Esophagus (tissue), 2 donors: ENCODE measurements around the gene ATP2B2. TPM values are rescaled to one million over a fixed set of nuclear protein-coding genes. Genes with fewer than 3 reads are reported as not detected.

Experiments
- H3K27ac ChIP-seq, 2 donors: one replicate each; pipeline ENCODE4 v1.5.1; 2013; ENCODE audit warnings: low read depth in 2 of 2, mild to moderate bottlenecking in 2 of 2, inconsistent platforms in 1 of 2, low read length in 1 of 2, moderate library complexity in 1 of 2
- H3K27me3 ChIP-seq, 2 donors: one replicate each; pipeline ENCODE4 v1.6.1; 2013; ENCODE audit warnings: low read length in 2 of 2, control low read depth in 1 of 2, mild to moderate bottlenecking in 1 of 2; ENCODE audit not compliant: insufficient read depth in 2 of 2, control insufficient read depth in 1 of 2
- H3K36me3 ChIP-seq, 2 donors: one replicate each; pipeline ENCODE4 v1.6.1; 2013; ENCODE audit warnings: low read length in 1 of 2; ENCODE audit not compliant: control insufficient read depth in 2 of 2, insufficient read depth in 2 of 2
- H3K4me1 ChIP-seq, 2 donors: one replicate each; pipeline ENCODE4 v1.6.1; 2013; ENCODE audit warnings: low read length in 1 of 2; ENCODE audit not compliant: control insufficient read depth in 2 of 2, insufficient read depth in 2 of 2
- H3K4me3 ChIP-seq, 2 donors: one replicate each; pipeline ENCODE4 v1.5.1; 2013; ENCODE audit warnings: low read length in 2 of 2, mild to moderate bottlenecking in 2 of 2, low read depth in 1 of 2, moderate library complexity in 1 of 2
- H3K9me3 ChIP-seq, 2 donors: one replicate each; pipeline ENCODE4 v1.6.1; 2013; ENCODE audit warnings: mild to moderate bottlenecking in 2 of 2, low read depth in 1 of 2, low read length in 1 of 2, moderate library complexity in 1 of 2; ENCODE audit not compliant: control insufficient read depth in 2 of 2, insufficient read depth in 1 of 2
- WGBS, 2 donors: extraction: QIAGEN DNeasy Blood & Tissue Kit; methylation state at CpG; one replicate each; pipeline ENCODE4 v1.1.7; 2013; 5-methylcytosine and 5-hydroxymethylcytosine counted together
- polyA plus RNA-seq, 2 donors: library from polyadenylated mRNA; stranded (reverse); fragments of 200-250 nt; gene quantifications; one replicate each; pipeline ENCODE4 v1.2.3, GENCODE V29; 2013
- donor health status: healthy with polysubstance abuse.
- donor health status: Bipolar disorder and iron deficiency.

ATP2B2 gene
- polyA plus RNA-seq, 2 donors = 0.06 to 0.08 TPM

GRCh38 chr3:10479311-10479710 lies 26.1 kb downstream of the ATP2B2 start:
- WGBS, 2 donors = 72 to 74% methylated on average over 2 of the region's 2 CpGs
- Histone ChIP-seq H3K36me3 (no peaks in the 10 kb centered on the region), H3K27ac (no peak overlapping the region), H3K9me3 (no peaks in the 10 kb centered on the region), H3K27me3 (no peaks in the 10 kb centered on the region), H3K4me3 (no peak overlapping the region), H3K4me1 (peaks cover 0 to 4% of the 10 kb centered on the region in 2 donors)

- Histone ChIP-seq H3K4me3 (no peak overlapping the region), H3K36me3 (no peaks in the 10 kb centered on the region), H3K27ac (no peak overlapping the region), H3K27me3 (peaks cover 0 to 4% of the 10 kb centered on the region in 2 donors), H3K4me1 (no peaks in the 10 kb centered on the region), H3K9me3 (peaks cover 0 to 3% of the 10 kb centered on the region in 2 donors)
- WGBS, 2 donors = 73 to 82% methylated on average over 3 of the region's 3 CpGs
Observed at GRCh38 chr3:10475983-10476382, 29.4 kb downstream of the ATP2B2 start.

- no peak overlapping the region for H3K27ac ChIP-seq
- no peak overlapping the region for H3K4me3 ChIP-seq
- 60 to 69% methylated on average over 9 of the region's 9 CpGs for WGBS, 2 donors
- H3K27me3 ChIP-seq = peaks cover 0 to 4% of the 10 kb centered on the region in 2 donors
- H3K4me1 ChIP-seq = no peaks in the 10 kb centered on the region
- peaks cover 0 to 3% of the 10 kb centered on the region in 2 donors for H3K9me3 ChIP-seq
- H3K36me3 ChIP-seq = no peaks in the 10 kb centered on the region
Observed at GRCh38 chr3:10474847-10475246, 30.5 kb downstream of the ATP2B2 start.

GRCh38 chr3:10474275-10474646 lies 31.1 kb downstream of the ATP2B2 start:
- peaks cover 0 to 3% of the 10 kb centered on the region in 2 donors for H3K9me3 ChIP-seq
- H3K36me3 ChIP-seq = no peaks in the 10 kb centered on the region
- no peaks in the 10 kb centered on the region for H3K4me1 ChIP-seq
- 67 to 72% methylated on average over 5 of the region's 5 CpGs for WGBS, 2 donors
- H3K27me3 ChIP-seq = peaks cover 0 to 4% of the 10 kb centered on the region in 2 donors
- no peak overlapping the region for H3K4me3 ChIP-seq
- H3K27ac ChIP-seq = no peak overlapping the region

GRCh38 chr3:10473581-10474274 lies 31.7 kb downstream of the ATP2B2 start:
- H3K4me3 ChIP-seq = no peak overlapping the region
- H3K9me3 ChIP-seq = peaks cover 0 to 3% of the 10 kb centered on the region in 2 donors
- H3K27me3 ChIP-seq = peaks cover 0 to 4% of the 10 kb centered on the region in 2 donors
- H3K4me1 ChIP-seq = no peaks in the 10 kb centered on the region
- 72 to 76% methylated on average over 7 of the region's 7 CpGs for WGBS, 2 donors
- H3K36me3 ChIP-seq = no peaks in the 10 kb centered on the region
- no peak overlapping the region for H3K27ac ChIP-seq

- Histone ChIP-seq H3K27me3 (peaks cover 0 to 4% of the 10 kb centered on the region in 2 donors), H3K4me3 (no peak overlapping the region), H3K4me1 (no peaks in the 10 kb centered on the region), H3K9me3 (peaks cover 0 to 3% of the 10 kb centered on the region in 2 donors), H3K27ac (no peak overlapping the region), H3K36me3 (no peaks in the 10 kb centered on the region)
- 90 to 93% methylated on average over 2 of the region's 2 CpGs for WGBS, 2 donors
Observed at GRCh38 chr3:10472877-10473440, 32.4 kb downstream of the ATP2B2 start.

- Histone ChIP-seq H3K4me3 (no peak overlapping the region), H3K27ac (no peak overlapping the region), H3K4me1 (no peaks in the 10 kb centered on the region), H3K9me3 (peaks cover 0 to 3% of the 10 kb centered on the region in 2 donors), H3K27me3 (peaks cover 0 to 4% of the 10 kb centered on the region in 2 donors), H3K36me3 (no peaks in the 10 kb centered on the region)
- WGBS, 2 donors = 9 to 14% methylated on average over 20 of the region's 20 CpGs
Observed at GRCh38 chr3:10471054-10471688, 34.2 kb downstream of the ATP2B2 start.

GRCh38 chr3:10470120-10471053 lies 35.0 kb downstream of the ATP2B2 start:
- Histone ChIP-seq H3K27ac (no peak overlapping the region), H3K4me3 (no peak overlapping the region), H3K36me3 (no peaks in the 10 kb centered on the region), H3K27me3 (peaks cover 0 to 4% of the 10 kb centered on the region in 2 donors), H3K9me3 (peaks cover 0 to 3% of the 10 kb centered on the region in 2 donors), H3K4me1 (no peaks in the 10 kb centered on the region)
- WGBS, 2 donors = 40% methylated on average over 12 of the region's 12 CpGs

GRCh38 chr3:10469441-10470119 lies 35.8 kb downstream of the ATP2B2 start:
- peaks cover 0 to 4% of the 10 kb centered on the region in 2 donors for H3K27me3 ChIP-seq
- 28 to 33% methylated on average over 9 of the region's 9 CpGs for WGBS, 2 donors

More at GRCh38 chr3:10469441-10470119, 35.8 kb downstream of the ATP2B2 start:
- Histone ChIP-seq H3K4me3 (no peak overlapping the region), H3K36me3 (no peaks in the 10 kb centered on the region), H3K9me3 (peaks cover 0 to 3% of the 10 kb centered on the region in 2 donors), H3K27ac (no peak overlapping the region), H3K4me1 (no peaks in the 10 kb centered on the region)
